Measurements from ENCODE around the gene FAM83B. TPM values are rescaled to one million over a fixed set of nuclear protein-coding genes. Genes with fewer than 3 reads are reported as not detected.

Gene FAM83B
- total RNA-seq, 1 experiment from 2014 or later, result 5.7 TPM

DNA sequence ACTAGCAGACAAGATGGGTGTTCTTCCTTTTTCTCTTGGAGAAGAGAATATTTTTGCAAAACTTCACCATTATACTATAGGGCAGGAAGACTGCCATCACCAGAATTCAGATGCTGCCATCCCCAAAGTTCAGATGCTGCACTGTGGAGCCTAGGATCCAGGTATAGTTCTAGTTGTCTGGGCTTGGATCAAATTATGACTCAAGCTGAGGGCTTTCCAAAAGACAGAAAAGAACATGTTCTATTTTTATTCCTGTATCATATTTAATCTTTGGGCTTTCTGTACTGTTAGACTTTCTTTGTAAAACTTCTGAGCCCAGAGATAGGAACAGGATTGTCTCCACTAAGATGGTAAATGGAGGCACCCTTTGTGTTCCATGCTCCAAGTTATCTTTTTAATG lies 22.0 kb downstream of the FAM83B start:
- H3K9ac ChIP-seq (ENCODE audit: extremely low read depth, insufficient read length, low read length), result no peak overlapping the region
- no peaks in the 10 kb centered on the region for H3K4me1 ChIP-seq (ENCODE audit: insufficient read depth, low read length)
- no peak overlapping the region for H3K4me3 Mint-ChIP-seq
- no peak overlapping the region for H2BK5ac ChIP-seq (ENCODE audit: insufficient read length, low read length)
- no peak overlapping the region for H3K4me2 ChIP-seq (ENCODE audit: insufficient read depth, insufficient read length, low read length)
- no peak overlapping the region for H4K8ac ChIP-seq (replicated peaks; ENCODE audit: insufficient read length, low read depth, low read length)
- no peak overlapping the region for H3K4ac ChIP-seq (ENCODE audit: low read depth, low read length)
- H3K23ac ChIP-seq (ENCODE audit: insufficient read length, low read depth, low read length), result no peak overlapping the region
- H3K79me2 ChIP-seq (ENCODE audit: insufficient read depth, low read length), result no peaks in the 10 kb centered on the region
- H3K79me1 ChIP-seq (ENCODE audit: insufficient read depth, low read depth, low read length, poor library complexity, severe bottlenecking), result no peaks in the 10 kb centered on the region
- H3K4me1 Mint-ChIP-seq, result peaks cover 0 to 4% of the 10 kb centered on the region in 2 experiments; a peak in 2 of 4 replicates
- no peaks in the 10 kb centered on the region for H3K27me3 ChIP-seq (ENCODE audit: insufficient read depth, low read length)
- no peak overlapping the region for H3K27ac Mint-ChIP-seq
- H2BK12ac ChIP-seq (ENCODE audit: insufficient read length, low read depth, low read length), result no peak overlapping the region
- H2AK5ac ChIP-seq (ENCODE audit: insufficient read length, low read length), result no peak overlapping the region
- no peak overlapping the region for H2BK120ac ChIP-seq (ENCODE audit: low read depth, low read length, poor library complexity, severe bottlenecking)
- no peaks in the 10 kb centered on the region for H4K20me1 ChIP-seq (ENCODE audit: control insufficient read depth, insufficient read depth, insufficient read length)
- H3K14ac ChIP-seq (ENCODE audit: insufficient read depth, low read length), result no peak overlapping the region
- no peak overlapping the region for H2AFZ ChIP-seq (ENCODE audit: low read length)
- H3T11ph ChIP-seq (ENCODE audit: low read length), result no peak overlapping the region
- H3K27me3 Mint-ChIP-seq (ENCODE audit: low read depth), result no peaks in the 10 kb centered on the region
- H2BK20ac ChIP-seq (ENCODE audit: low read depth, low read length, poor library complexity, severe bottlenecking), result no peak overlapping the region
- H4K5ac ChIP-seq (ENCODE audit: insufficient read length, low read depth, low read length), result no peak overlapping the region
- TF ChIP-seq, protein P1, sequence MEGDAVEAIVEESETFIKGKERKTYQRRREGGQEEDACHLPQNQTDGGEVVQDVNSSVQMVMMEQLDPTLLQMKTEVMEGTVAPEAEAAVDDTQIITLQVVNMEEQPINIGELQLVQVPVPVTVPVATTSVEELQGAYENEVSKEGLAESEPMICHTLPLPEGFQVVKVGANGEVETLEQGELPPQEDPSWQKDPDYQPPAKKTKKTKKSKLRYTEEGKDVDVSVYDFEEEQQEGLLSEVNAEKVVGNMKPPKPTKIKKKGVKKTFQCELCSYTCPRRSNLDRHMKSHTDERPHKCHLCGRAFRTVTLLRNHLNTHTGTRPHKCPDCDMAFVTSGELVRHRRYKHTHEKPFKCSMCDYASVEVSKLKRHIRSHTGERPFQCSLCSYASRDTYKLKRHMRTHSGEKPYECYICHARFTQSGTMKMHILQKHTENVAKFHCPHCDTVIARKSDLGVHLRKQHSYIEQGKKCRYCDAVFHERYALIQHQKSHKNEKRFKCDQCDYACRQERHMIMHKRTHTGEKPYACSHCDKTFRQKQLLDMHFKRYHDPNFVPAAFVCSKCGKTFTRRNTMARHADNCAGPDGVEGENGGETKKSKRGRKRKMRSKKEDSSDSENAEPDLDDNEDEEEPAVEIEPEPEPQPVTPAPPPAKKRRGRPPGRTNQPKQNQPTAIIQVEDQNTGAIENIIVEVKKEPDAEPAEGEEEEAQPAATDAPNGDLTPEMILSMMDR (conservative IDR thresholded peaks at IDR 0.05), result no peak
- no peak overlapping the region for H2BK15ac ChIP-seq (ENCODE audit: low read depth, low read length)
- no peaks in the 10 kb centered on the region for H3K36me3 Mint-ChIP-seq (ENCODE audit: insufficient read depth in 1 of 3, low read depth in 3 of 3)
- H3K23me2 ChIP-seq (ENCODE audit: insufficient read length, low read depth, low read length, poor library complexity, severe bottlenecking), result no peaks in the 10 kb centered on the region
- no peak for DNase-seq
- no peak overlapping the region for H4K91ac ChIP-seq (ENCODE audit: insufficient read length, low read depth, low read length)
- H3K9me3 ChIP-seq (ENCODE audit: control insufficient read depth, low read depth, low read length), result no peaks in the 10 kb centered on the region
- no peak overlapping the region for H3K27ac ChIP-seq (ENCODE audit: insufficient read length, low read depth, low read length)
- H3K18ac ChIP-seq (ENCODE audit: insufficient read length, low read depth, low read length), result no peak overlapping the region
- no peak overlapping the region for H3K56ac ChIP-seq (ENCODE audit: insufficient read length, low read depth, low read length)
- H3K9me3 Mint-ChIP-seq, result no peaks in the 10 kb centered on the region

Data from H9 (cell line).